Skeletal muscle satellite cell (primary cell): ENCODE measurements around the gene ATP5F1D.

Experiments
- H3K27me3 ChIP-seq: 2 replicates; pipeline ENCODE4 v1.7.0; 2013; ENCODE audit warnings: low read length; ENCODE audit not compliant: control insufficient read depth, insufficient read depth
- H3K36me3 ChIP-seq: 2 replicates; pipeline ENCODE4 v1.7.0; 2013; ENCODE audit warnings: mild to moderate bottlenecking, control low read depth, low read length; ENCODE audit not compliant: insufficient read depth
- H3K4me1 ChIP-seq: 2 replicates; pipeline ENCODE4 v1.7.0; 2013; ENCODE audit warnings: low read length; ENCODE audit not compliant: control insufficient read depth, insufficient read depth
- H3K4me2 ChIP-seq: 2 replicates; pipeline ENCODE4 v1.7.0; 2013; ENCODE audit warnings: mild to moderate bottlenecking, low read length
- H3K4me3 ChIP-seq: 2 replicates; pipeline ENCODE4 v1.7.0; 2013; ENCODE audit warnings: low read length
- H3K9ac ChIP-seq: 2 replicates; pipeline ENCODE4 v1.7.0; 2013; ENCODE audit warnings: mild to moderate bottlenecking, low read depth, low read length, moderate library complexity
- H3K9me3 ChIP-seq: replicated peaks from 2 replicates; pipeline ENCODE4 v1.7.0; 2013; ENCODE audit warnings: mild to moderate bottlenecking, control low read depth, low read length

Gene ATP5F1D

DNA sequence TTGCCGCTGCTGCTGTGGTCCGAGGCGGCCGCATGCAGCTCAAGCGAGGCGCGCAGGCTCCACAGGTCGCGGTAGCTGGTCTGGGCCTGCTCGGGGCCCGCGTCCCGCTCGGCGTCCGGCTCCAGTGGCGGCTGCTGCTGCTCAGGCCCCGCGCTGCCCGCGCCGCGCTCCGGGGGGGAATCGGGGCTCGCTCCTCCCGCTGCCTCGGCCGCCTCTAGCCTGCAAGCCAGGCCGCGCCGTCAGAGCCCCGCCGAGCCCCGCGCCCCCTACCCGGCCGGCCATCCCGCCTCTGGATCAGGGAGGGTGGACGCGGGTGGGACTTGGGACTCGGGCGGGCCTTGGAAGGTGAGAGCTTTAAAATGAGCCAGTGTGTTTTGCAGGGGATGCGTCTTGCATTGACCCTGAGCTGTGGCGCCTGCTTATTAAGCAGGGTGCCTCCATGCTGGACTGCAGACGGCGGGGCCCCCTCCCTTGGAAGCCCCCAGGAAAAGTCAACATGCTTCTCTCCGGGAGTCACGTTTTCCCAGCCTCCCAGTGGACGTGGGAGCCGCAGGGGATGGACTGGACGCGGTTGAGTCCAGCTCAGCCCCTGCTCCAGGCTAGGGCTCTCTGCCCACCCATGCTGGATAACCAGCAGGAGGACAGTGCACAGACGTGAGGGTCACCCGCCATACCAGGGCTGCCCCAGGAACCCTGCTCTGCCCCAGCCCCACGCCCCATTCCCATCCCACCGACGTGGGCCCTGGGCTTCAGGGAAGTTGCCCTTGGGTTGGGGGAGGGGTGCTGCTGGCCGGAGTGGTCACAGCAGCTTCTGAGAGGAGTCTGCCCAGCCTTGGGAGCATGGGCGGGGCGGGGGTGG is 11.4 kb upstream of the ATP5F1D start:
- no peak overlapping the region for H3K4me2 ChIP-seq
- H3K4me3 ChIP-seq = no peak overlapping the region
- peaks cover 15% of the 10 kb centered on the region for H3K4me1 ChIP-seq
- H3K9me3 ChIP-seq = no peaks in the 10 kb centered on the region
- H3K27me3 ChIP-seq = no peaks in the 10 kb centered on the region
- H3K9ac ChIP-seq = no peak overlapping the region
- peaks cover 37% of the 10 kb centered on the region for H3K36me3 ChIP-seq

DNA sequence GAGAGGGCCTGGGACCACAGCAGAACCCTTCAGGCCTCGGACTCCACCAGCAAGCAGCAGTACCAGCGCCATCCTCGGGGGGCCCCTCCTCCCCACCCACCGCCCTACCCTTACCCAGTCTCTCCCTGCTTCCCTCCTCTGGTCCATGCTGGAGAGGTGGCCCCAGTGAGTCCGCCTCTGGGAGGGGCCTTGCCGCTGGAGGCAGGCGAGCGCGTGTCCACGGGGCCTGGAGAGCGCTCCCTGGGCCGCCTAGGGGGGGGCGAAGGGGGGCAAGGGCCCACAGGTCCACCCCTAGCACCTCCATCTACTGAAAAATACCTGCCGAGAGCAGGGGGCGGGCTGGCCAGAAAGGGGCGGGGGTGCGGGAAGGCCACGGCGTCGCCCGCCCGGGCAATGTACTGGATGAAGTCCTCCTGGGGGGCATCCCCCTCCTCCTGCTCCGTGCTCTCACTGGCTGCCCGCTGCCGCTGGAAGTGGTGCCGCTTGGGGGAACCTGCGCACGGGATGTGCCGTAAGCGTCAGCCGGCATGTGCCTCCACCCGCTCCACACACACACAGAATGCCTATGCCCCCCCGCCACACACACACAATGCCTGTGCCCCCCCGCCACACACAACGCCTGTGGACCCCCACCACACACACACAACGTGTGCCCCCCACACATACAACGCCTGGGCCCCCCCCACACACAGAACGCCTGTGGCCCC is 10.6 kb upstream of the ATP5F1D start:
- Histone ChIP-seq H3K9ac (no peak overlapping the region), H3K9me3 (no peaks in the 10 kb centered on the region), H3K4me2 (no peak overlapping the region), H3K36me3 (peaks cover 43% of the 10 kb centered on the region), H3K27me3 (no peaks in the 10 kb centered on the region), H3K4me1 (peaks cover 17% of the 10 kb centered on the region), H3K4me3 (no peak overlapping the region)

DNA sequence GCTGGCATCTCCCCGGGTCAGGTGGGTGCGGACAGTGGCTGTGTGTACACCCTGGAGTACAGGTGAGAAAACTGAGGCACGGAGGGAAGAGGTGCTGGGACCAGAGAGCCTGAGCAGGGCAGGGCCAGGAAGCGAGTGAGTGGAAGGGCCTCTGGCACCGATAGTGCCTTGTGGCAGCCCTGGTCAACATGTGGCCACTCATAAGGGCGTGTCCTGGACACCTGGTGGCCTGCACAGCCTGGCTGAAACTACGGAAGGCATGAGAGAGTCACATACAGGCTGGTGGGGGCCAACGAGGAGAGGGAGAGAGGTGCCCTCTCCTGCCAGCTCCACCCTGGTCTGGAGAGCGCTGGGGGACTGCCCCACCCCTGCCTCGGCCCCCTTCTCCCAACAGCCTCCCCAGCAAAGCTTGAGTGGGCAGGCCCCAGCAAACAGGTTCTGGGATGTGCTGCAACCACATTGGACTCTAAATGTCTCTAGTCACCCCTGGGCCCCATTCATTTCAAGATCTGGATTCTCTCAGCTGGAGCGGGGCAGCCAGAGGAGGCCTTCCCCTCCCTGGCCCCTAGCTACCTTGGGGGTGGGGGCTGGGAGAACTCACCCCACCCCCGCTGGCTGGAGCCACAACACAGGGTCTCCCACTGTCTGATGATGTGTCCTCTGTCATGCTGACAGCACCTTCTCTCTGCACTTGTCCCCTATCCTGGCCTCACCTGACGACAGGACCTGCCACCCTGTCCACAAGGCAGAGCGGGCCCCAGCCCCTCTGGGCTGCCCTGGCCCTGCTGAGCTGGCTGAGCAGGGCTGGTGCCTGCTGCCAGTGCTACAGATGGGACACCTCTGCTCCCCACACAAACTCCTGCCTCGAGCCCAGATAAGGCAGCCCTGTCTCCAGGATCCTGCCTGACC is 9.6 kb upstream of the ATP5F1D start:
- no peak overlapping the region for H3K9ac ChIP-seq
- H3K9me3 ChIP-seq = no peaks in the 10 kb centered on the region
- no peak overlapping the region for H3K4me3 ChIP-seq
- peaks cover 38% of the 10 kb centered on the region for H3K36me3 ChIP-seq
- H3K4me1 ChIP-seq = peaks cover 23% of the 10 kb centered on the region
- peak overlapping the region; percentile 33 for H3K4me2 ChIP-seq
- no peaks in the 10 kb centered on the region for H3K27me3 ChIP-seq

DNA sequence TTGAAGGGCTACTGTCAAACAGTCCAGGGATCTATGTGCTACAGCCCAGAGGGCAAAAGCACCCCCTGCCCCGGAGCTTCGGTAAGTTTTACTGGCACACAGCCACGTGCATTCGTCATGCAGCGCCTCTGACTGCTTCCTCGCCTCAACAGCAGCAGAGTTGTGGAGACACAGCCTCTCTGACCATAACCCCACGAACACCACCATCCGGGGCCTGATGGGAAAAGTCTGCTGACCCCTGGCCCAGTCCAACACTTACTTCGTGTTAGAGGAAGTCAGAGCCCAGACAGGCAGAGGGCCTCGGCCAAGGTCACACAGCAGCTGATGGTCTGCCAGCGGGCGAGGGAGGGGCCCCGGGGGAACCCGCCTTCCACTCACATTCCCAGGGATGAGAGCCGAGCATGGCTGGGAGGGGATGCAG is 8.9 kb upstream of the ATP5F1D start:
- H3K9ac ChIP-seq = no peak overlapping the region
- H3K27me3 ChIP-seq = no peaks in the 10 kb centered on the region
- H3K4me2 ChIP-seq = peak overlapping the region; percentile 33
- no peaks in the 10 kb centered on the region for H3K9me3 ChIP-seq
- H3K4me3 ChIP-seq = no peak overlapping the region
- H3K4me1 ChIP-seq = peaks cover 23% of the 10 kb centered on the region
- H3K36me3 ChIP-seq = peaks cover 34% of the 10 kb centered on the region

DNA sequence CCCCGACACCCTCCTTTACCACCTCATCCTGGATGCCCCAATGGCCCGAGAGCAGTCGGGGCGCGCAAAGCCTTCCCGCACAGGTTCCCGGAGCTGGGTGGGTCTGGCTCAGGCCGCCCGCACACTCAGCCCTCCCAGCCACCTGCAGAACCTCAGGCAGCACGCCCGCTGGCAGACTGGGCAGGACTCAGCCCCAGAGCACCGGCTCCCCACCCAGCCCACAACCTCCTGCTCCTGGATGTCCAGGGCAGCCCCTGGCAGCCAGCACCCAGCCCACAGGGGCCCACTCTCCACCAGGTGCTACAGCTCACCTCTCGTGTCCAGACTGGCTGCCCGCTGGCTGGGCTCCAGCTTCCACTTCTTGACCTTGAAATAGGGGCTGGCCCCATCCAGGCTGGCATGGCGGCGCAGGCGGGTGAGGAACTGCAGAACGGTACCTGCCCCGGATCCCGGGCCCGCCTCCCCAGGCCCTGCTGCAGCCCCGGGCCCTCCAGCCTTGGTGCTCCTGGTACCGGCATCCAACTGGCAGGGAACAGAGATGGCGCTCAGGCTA is 8.4 kb upstream of the ATP5F1D start:
- Histone ChIP-seq H3K4me1 (peaks cover 23% of the 10 kb centered on the region), H3K9ac (no peak overlapping the region), H3K9me3 (no peaks in the 10 kb centered on the region), H3K36me3 (peaks cover 32% of the 10 kb centered on the region), H3K4me3 (no peak overlapping the region), H3K4me2 (no peak overlapping the region), H3K27me3 (no peaks in the 10 kb centered on the region)

DNA sequence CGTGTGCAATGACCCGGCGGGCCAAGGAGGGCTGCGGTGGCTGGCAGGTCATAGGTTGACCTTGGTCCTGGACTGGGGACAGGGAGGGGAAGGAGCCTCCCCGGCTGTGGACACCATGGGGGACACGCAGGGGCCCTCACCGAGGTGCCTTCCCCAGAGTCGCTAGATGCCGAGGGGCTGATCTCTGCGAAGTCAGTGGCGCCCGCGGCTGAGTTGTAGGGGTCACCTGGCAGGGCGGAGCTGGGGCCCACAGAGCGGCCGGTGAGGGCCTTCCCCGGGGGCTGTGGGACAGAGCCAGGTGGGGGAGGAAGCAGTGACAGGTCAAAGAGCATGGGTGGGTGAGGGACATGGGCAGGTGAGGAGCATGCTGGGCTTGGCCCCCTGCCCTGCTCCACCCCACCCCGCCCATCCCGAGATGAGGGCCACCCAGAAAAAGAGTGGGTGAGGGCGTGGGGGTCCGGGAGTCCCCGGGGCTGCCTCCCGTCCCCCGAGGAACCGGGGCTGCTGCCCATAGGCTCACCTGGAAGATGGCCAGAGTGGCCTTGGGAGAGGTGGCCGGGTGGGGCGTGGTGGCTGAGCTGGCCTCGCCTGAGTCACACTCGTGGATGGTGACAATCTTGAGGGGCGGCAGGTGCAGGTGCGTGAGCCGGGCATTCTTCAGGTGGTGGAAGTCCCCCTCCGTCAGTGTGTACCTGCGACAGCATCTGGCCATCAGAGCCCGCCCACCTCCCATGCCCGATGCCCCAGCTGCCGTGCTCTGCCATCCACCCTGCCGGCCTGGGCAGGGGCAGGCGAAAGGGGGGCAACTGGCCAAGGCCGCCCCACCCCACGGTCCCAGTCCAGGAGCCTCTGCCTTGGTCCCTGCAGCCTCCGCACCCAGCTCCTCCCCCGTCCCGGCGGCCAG is 7.2 kb upstream of the ATP5F1D start:
- H3K36me3 ChIP-seq = peaks cover 30% of the 10 kb centered on the region
- no peak overlapping the region for H3K4me3 ChIP-seq
- H3K4me1 ChIP-seq = peaks cover 23% of the 10 kb centered on the region
- no peaks in the 10 kb centered on the region for H3K27me3 ChIP-seq
- H3K4me2 ChIP-seq = no peak overlapping the region
- no peaks in the 10 kb centered on the region for H3K9me3 ChIP-seq
- no peak overlapping the region for H3K9ac ChIP-seq

DNA sequence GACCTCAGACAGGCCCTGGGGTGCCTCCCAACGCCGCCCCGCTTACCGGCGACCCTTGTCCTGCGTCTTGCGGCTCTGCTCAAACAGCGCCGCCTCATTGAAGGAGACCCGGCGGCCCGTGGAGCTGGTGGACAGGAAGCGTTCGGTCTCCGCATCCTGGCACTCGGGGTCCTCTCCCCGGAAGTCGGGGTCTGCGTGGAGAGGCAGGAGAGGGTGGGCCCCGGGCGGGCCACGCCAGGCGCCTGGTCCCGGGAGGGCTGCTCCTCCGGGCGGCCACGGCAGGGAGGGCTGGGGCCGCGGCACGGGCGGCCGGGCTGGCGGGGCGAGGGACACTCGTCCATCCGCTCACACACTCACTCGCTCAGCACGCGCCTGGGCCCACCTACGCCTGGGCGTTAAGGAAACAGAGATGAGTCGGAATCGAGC is 6.6 kb upstream of the ATP5F1D start:
- Histone ChIP-seq H3K27me3 (no peaks in the 10 kb centered on the region), H3K4me2 (no peak overlapping the region), H3K4me3 (no peak overlapping the region), H3K9ac (no peak overlapping the region), H3K4me1 (peaks cover 27% of the 10 kb centered on the region), H3K36me3 (peaks cover 30% of the 10 kb centered on the region), H3K9me3 (no peaks in the 10 kb centered on the region)

DNA sequence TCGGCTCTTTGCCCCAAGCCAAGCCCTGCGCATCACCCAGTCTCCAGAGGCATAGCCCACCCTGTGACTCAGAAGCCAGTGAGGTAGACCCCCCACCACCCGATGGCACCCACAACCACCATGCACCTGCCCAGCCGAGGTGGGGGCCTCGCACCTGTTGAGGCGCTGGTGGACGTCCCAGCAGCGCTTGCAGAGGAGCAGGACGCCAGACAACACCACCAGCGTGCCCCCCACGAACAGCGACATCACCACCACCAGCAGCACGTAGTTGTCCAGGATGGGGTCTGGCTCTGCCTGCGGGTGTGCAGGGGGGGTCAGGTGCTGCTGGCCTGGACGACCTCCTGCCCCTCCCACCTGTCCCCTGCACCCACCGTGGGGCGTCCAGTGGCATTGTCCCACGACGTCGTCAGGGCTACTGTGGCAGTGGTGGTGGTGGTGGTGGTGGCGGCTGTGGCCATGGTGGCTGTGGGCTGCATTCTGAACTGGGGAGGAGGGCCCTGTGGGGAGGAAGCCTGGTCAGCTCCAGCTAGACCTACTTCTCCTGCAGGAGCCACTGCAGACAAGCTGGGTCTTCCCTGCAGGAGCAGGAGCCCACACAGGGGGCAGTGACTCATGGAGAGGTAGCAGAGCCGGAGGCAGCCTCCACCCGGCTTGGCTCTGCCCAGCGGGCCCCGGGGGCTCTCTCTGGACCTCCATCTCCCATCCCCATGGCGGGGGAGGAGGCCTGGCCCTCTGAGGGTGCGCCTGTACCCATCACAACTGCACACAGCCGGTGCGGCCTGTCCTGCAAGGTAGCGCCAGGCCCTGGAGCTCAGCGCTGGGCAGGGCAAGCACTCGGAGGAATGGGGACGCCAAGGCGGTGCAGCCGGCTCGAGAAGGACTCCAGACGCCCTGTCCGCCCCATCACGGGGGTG is 5.7 kb upstream of the ATP5F1D start:
- Histone ChIP-seq H3K27me3 (no peaks in the 10 kb centered on the region), H3K36me3 (peaks cover 30% of the 10 kb centered on the region), H3K4me3 (peak overlapping the region; percentile 66), H3K4me1 (peaks cover 31% of the 10 kb centered on the region), H3K4me2 (peak overlapping the region; percentile 93), H3K9me3 (no peaks in the 10 kb centered on the region), H3K9ac (peak overlapping the region; percentile 68)

DNA sequence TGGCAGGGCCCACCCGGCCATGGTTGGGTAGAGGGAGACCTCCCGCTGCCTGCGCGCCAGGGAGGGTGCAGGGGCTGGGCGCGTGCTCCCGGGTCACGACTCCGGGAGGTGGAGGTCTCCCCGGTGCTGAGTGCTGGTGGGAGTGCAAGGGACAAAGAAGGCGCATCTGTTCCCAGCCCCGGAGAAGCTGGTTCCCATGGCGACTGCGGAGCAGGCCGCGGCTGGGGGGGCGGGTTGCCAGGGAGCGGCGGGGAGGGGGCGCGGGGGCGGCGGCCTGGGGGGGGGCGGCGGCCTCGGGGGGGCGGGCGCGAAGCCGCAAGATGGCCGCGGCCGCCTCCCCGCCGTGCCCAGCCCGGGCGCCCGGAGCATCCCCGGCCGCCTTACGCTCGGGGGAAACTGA is 5.0 kb upstream of the ATP5F1D start:
- Histone ChIP-seq H3K4me3 (peak overlapping the region; percentile 87), H3K9me3 (no peaks in the 10 kb centered on the region), H3K36me3 (peaks cover 29% of the 10 kb centered on the region), H3K4me2 (peak overlapping the region; percentile 93), H3K27me3 (no peaks in the 10 kb centered on the region), H3K4me1 (peaks cover 36% of the 10 kb centered on the region), H3K9ac (peak overlapping the region; percentile 78)
